Measurements from ENCODE around the gene ALK.

DNA sequence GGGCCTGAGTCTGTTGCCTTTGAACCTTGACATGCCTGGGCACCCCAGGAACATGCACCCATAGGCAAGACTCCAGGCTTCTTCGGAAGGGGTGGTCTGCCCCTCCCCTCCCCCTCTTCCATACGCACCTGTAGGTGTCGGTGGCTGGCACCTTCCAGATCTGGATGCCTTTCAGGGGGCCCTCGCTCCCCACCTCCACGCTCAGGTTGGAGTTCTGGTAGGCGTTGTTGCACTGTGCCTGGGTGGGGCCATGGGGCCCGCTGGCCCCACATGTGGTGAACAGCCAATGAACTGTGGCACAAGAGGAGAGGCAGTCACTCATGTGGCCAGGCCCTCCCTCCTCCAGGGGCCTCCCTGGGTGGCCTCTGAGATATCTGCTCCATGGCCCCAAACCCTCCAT lies 670.4 kb downstream of the ALK start:
- TF ChIP-seq, protein P1, sequence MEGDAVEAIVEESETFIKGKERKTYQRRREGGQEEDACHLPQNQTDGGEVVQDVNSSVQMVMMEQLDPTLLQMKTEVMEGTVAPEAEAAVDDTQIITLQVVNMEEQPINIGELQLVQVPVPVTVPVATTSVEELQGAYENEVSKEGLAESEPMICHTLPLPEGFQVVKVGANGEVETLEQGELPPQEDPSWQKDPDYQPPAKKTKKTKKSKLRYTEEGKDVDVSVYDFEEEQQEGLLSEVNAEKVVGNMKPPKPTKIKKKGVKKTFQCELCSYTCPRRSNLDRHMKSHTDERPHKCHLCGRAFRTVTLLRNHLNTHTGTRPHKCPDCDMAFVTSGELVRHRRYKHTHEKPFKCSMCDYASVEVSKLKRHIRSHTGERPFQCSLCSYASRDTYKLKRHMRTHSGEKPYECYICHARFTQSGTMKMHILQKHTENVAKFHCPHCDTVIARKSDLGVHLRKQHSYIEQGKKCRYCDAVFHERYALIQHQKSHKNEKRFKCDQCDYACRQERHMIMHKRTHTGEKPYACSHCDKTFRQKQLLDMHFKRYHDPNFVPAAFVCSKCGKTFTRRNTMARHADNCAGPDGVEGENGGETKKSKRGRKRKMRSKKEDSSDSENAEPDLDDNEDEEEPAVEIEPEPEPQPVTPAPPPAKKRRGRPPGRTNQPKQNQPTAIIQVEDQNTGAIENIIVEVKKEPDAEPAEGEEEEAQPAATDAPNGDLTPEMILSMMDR (IDR thresholded peaks at IDR 0.05): no peak
- TF ChIP-seq POLR2A (IDR thresholded peaks at IDR 0.05): no peak

Data from sigmoid colon (tissue), 3 donors.